Mesenchymal stem cell (in vitro differentiated cells and primary cell): ENCODE results near the gene EIF2D.

ENCODE experiments used
- DNase-seq: peaks from one replicate; pipeline ENCODE4 v3.0.0-alpha.2; 2013
- H2AFZ ChIP-seq: one replicate; pipeline ENCODE4 v1.6.1; 2013; ENCODE audit warnings: low read depth, mild to moderate bottlenecking, control low read depth, inconsistent platforms, low read length, moderate library complexity
- H2AK5ac ChIP-seq: 2 replicates; pipeline ENCODE4 v1.6.1; 2013; ENCODE audit warnings: low read length, moderate library complexity, mild to moderate bottlenecking, inconsistent platforms; ENCODE audit not compliant: severe bottlenecking
- H2BK120ac ChIP-seq: one replicate; pipeline ENCODE4 v1.6.1; 2013; ENCODE audit warnings: low read depth, mild to moderate bottlenecking, inconsistent platforms, low read length, moderate library complexity
- H2BK12ac ChIP-seq, 2 experiments: one replicate each; pipeline ENCODE4 v1.6.1; 2013; ENCODE audit warnings: inconsistent platforms in 2 of 2, low read length in 2 of 2, mild to moderate bottlenecking in 2 of 2, moderate library complexity in 2 of 2, control low read depth in 1 of 2
- H2BK15ac ChIP-seq: one replicate; pipeline ENCODE4 v1.6.1; 2013; ENCODE audit warnings: mild to moderate bottlenecking, low read depth, inconsistent platforms; ENCODE audit not compliant: poor library complexity, severe bottlenecking
- H2BK5ac ChIP-seq: 2 replicates; pipeline ENCODE4 v1.6.1; 2013; ENCODE audit warnings: low read depth, mild to moderate bottlenecking, low read length, control low read depth, inconsistent platforms; ENCODE audit not compliant: poor library complexity, severe bottlenecking
- H3K14ac ChIP-seq, 2 experiments: one replicate each; pipeline ENCODE4 v1.6.1; 2013; ENCODE audit warnings: inconsistent platforms in 2 of 2, low read length in 2 of 2, control low read depth in 1 of 2, mild to moderate bottlenecking in 1 of 2, moderate library complexity in 1 of 2
- H3K18ac ChIP-seq, 2 experiments: one replicate each; pipeline ENCODE4 v1.6.1; 2013; ENCODE audit warnings: inconsistent platforms in 2 of 2, low read length in 2 of 2, control low read depth in 1 of 2, low read depth in 1 of 2, mild to moderate bottlenecking in 1 of 2
- H3K23ac ChIP-seq, 2 experiments: one replicate each; pipeline ENCODE4 v1.6.1; 2013; ENCODE audit warnings: inconsistent platforms in 2 of 2, low read length in 2 of 2, mild to moderate bottlenecking in 2 of 2, moderate library complexity in 2 of 2, control low read depth in 1 of 2
- H3K27ac ChIP-seq: 2 replicates; pipeline ENCODE4 v1.5.1; 2013; ENCODE audit warnings: mild to moderate bottlenecking, moderate library complexity, low read length, control low read depth, inconsistent platforms; ENCODE audit not compliant: poor library complexity, severe bottlenecking
- H3K27me3 ChIP-seq, 2 experiments: 2 replicates each; pipeline versions ENCODE4 v1.6.1 to v1.7.0; 2013; ENCODE audit warnings: low read length in 2 of 2, mild to moderate bottlenecking in 2 of 2, moderate library complexity in 2 of 2, control low read depth in 1 of 2, inconsistent platforms in 1 of 2; ENCODE audit not compliant: control insufficient read depth in 1 of 2, insufficient read depth in 1 of 2
- H3K36me3 ChIP-seq, 2 experiments: 2 replicates each; pipeline versions ENCODE4 v1.6.1 to v1.7.0; 2013; ENCODE audit warnings: low read length in 2 of 2, control low read depth in 1 of 2, inconsistent platforms in 1 of 2, low read depth in 1 of 2, mild to moderate bottlenecking in 1 of 2; ENCODE audit not compliant: insufficient read depth in 2 of 2, control insufficient read depth in 1 of 2
- H3K4ac ChIP-seq, 2 experiments: one replicate each; pipeline ENCODE4 v1.6.1; 2013; ENCODE audit warnings: inconsistent platforms in 2 of 2, low read length in 2 of 2, mild to moderate bottlenecking in 2 of 2, moderate library complexity in 2 of 2, control low read depth in 1 of 2, low read depth in 1 of 2
- H3K4me1 ChIP-seq: 2 replicates; pipeline ENCODE4 v1.6.1; 2013; ENCODE audit warnings: low read depth, low read length, control low read depth; ENCODE audit not compliant: control insufficient read depth, insufficient read depth
- H3K4me2 ChIP-seq: 2 replicates; pipeline ENCODE4 v1.6.1; 2013; ENCODE audit warnings: low read length, mild to moderate bottlenecking, inconsistent platforms; ENCODE audit not compliant: poor library complexity, severe bottlenecking
- H3K4me3 ChIP-seq, 2 experiments: 2 replicates each; pipeline versions ENCODE4 v1.5.1 to v1.7.0; 2013; ENCODE audit warnings: low read length in 2 of 2, mild to moderate bottlenecking in 2 of 2, control low read depth in 1 of 2, low read depth in 1 of 2; ENCODE audit not compliant: insufficient read depth in 1 of 2
- H3K79me1 ChIP-seq: replicated peaks from 2 replicates; pipeline ENCODE4 v1.6.1; 2013; ENCODE audit warnings: mild to moderate bottlenecking, control low read depth, low read length, inconsistent platforms; ENCODE audit not compliant: poor library complexity, severe bottlenecking
- H3K9ac ChIP-seq: 2 replicates; pipeline ENCODE4 v1.7.0; 2013; ENCODE audit warnings: mild to moderate bottlenecking, low read length, moderate library complexity
- H3K9me3 ChIP-seq: 2 replicates; pipeline ENCODE4 v1.7.0; 2013; ENCODE audit warnings: mild to moderate bottlenecking, low read length; ENCODE audit not compliant: control insufficient read depth
- H4K8ac ChIP-seq: one replicate; pipeline ENCODE4 v1.6.1; 2013; ENCODE audit warnings: inconsistent platforms, mild to moderate bottlenecking, low read length, moderate library complexity
- H4K91ac ChIP-seq: one replicate; pipeline ENCODE4 v1.6.1; 2013; ENCODE audit warnings: mild to moderate bottlenecking, low read length, inconsistent platforms
- WGBS: methylation state at CpG from one replicate; pipeline ENCODE4 v1.1.7; 2013; ENCODE audit warnings: mixed read lengths; 5-methylcytosine and 5-hydroxymethylcytosine counted together

The EIF2D gene

DNA sequence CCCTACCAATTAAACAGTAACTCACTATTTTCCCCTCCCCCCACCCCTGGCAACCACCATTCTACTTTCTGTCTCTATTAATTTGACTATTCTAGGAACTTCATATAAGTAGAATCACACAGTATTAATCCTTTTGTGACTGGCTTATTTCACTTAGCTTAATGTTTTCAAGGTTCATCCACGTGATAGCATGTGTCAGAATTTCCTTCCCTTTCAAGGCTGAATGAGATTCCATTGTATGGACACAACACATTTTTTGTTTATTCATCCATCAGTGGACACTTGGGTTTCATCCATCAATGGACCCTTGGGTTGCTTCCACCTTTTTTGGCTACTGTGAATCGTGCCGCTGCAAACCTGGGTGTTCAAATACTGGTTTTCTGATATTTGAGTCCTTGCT is 41.7 kb downstream of the EIF2D start:
- H4K91ac ChIP-seq, result no peak overlapping the region
- no peak overlapping the region for H3K9ac ChIP-seq
- no peak overlapping the region for H3K4me3 ChIP-seq
- no peak overlapping the region for H3K4ac ChIP-seq
- WGBS, result 93% methylated on average over 3 of the region's 3 CpGs
- H3K27ac ChIP-seq, result no peak overlapping the region
- H4K8ac ChIP-seq, result no peak overlapping the region
- H3K23ac ChIP-seq, result no peak overlapping the region
- no peak overlapping the region for H2BK120ac ChIP-seq
- no peaks in the 10 kb centered on the region for H3K4me1 ChIP-seq
- H2BK5ac ChIP-seq, result no peak overlapping the region
- no peaks in the 10 kb centered on the region for H3K79me1 ChIP-seq
- no peak overlapping the region for H3K4me2 ChIP-seq
- H2AK5ac ChIP-seq, result no peak overlapping the region
- no peak for DNase-seq
- H3K36me3 ChIP-seq, result no peaks in the 10 kb centered on the region
- H2AFZ ChIP-seq, result no peak overlapping the region
- peaks cover 0 to 35% of the 10 kb centered on the region in 2 experiments for H3K27me3 ChIP-seq
- no peak overlapping the region for H2BK12ac ChIP-seq
- H3K18ac ChIP-seq, result no peak overlapping the region
- no peaks in the 10 kb centered on the region for H3K9me3 ChIP-seq
- no peak overlapping the region for H3K14ac ChIP-seq
- no peak overlapping the region for H2BK15ac ChIP-seq

DNA sequence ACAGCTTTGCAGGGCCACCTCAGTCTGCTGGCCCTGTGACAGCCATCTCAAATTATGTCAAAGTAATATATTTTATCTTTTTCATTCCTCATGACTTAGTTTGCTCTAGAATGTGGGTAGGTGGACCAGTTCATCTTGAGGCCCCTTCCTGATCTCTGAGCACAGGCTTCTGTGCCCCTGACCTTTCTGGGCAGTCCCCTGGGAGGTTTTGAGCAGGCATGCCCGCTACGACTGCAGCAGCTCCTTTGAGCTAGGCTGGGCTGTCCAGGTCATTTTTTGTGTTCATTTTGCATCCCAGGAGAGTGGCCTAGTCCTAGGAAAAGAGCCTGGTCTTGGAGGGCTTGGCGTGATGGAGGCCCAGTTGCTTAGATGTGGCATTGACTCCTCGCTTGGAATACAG is 42.7 kb downstream of the EIF2D start:
- no peak for DNase-seq
- Histone ChIP-seq H3K18ac (no peak overlapping the region), H3K4me2 (no peak overlapping the region), H2AK5ac (no peak overlapping the region), H2AFZ (no peak overlapping the region), H3K4me3 (no peak overlapping the region), H2BK120ac (no peak overlapping the region), H3K27ac (no peak overlapping the region), H2BK5ac (no peak overlapping the region), H3K4me1 (no peaks in the 10 kb centered on the region), H3K79me1 (no peaks in the 10 kb centered on the region), H2BK12ac (no peak overlapping the region), H3K4ac (no peak overlapping the region), H3K36me3 (no peaks in the 10 kb centered on the region), H3K23ac (no peak overlapping the region), H3K9ac (no peak overlapping the region), H3K9me3 (no peaks in the 10 kb centered on the region), H2BK15ac (no peak overlapping the region), H4K8ac (no peak overlapping the region), H3K14ac (no peak overlapping the region), H4K91ac (no peak overlapping the region), H3K27me3 (peaks cover 0 to 43% of the 10 kb centered on the region in 2 experiments)
- 89% methylated on average over 3 of the region's 4 CpGs for WGBS

DNA sequence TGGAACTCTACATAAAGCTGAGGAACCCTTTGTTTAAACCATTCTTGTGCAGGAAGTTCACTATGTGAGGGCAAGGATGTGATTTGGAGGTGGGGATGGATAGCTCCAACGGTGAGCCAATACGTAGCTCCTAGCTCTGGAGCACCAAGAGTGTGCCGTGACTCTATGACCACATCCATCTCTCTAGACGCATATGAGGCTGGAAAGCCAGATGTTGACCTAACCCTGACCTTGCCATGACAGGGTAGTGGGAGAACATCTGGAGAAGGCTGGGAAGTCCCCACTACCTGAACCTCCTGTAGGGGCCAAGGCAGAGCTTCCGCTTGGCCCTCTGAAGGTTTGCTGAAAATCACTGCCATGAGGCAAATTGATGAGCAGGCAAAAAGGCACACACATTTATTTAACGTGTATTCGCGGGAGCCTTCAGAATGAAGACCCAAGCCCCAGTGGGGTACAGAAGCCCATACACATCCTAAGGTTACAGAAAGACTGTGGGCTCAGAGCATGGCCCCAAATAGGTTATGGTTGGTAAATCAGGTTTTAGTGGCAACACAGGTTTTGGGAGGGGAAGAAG is 43.4 kb downstream of the EIF2D start:
- H2BK15ac ChIP-seq, result no peak overlapping the region
- no peak overlapping the region for H4K8ac ChIP-seq
- no peak overlapping the region for H3K18ac ChIP-seq
- DNase-seq, result no peak
- no peak overlapping the region for H2BK120ac ChIP-seq
- H3K27ac ChIP-seq, result no peak overlapping the region
- H4K91ac ChIP-seq, result no peak overlapping the region
- no peaks in the 10 kb centered on the region for H3K4me1 ChIP-seq
- H2AFZ ChIP-seq, result no peak overlapping the region
- H3K36me3 ChIP-seq, result no peaks in the 10 kb centered on the region
- H3K9me3 ChIP-seq, result no peaks in the 10 kb centered on the region
- no peak overlapping the region for H3K23ac ChIP-seq
- no peak overlapping the region for H2BK5ac ChIP-seq
- no peak overlapping the region for H2AK5ac ChIP-seq
- over 99% methylated on average over 8 of the region's 8 CpGs for WGBS
- no peak overlapping the region for H3K4me3 ChIP-seq
- peaks cover 2 to 39% of the 10 kb centered on the region in 2 experiments for H3K27me3 ChIP-seq
- H3K4me2 ChIP-seq, result no peak overlapping the region
- no peaks in the 10 kb centered on the region for H3K79me1 ChIP-seq
- H2BK12ac ChIP-seq, result no peak overlapping the region
- H3K14ac ChIP-seq, result no peak overlapping the region
- H3K9ac ChIP-seq, result no peak overlapping the region
- H3K4ac ChIP-seq, result no peak overlapping the region

DNA sequence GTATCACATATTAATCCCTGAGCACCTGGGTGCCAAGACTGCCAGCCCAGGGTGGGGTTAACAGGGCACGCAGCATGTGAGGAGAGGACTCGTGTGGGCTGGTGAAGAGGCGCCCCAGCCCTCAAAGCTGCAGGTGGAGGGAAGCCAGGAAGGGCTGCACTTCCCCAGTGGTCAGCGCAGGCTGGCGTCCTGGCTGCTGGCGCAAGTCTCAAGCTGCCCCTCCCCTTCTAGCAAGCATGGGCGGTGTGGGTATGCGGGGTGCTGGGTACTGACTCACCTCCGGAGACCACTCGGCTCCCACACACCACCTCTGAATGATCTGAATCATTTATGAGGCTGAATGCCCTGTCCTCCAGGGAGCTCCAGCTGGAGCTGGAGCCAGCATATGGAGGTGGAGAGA is 44.0 kb downstream of the EIF2D start:
- no peak overlapping the region for H4K8ac ChIP-seq
- no peak overlapping the region for H2AK5ac ChIP-seq
- no peak overlapping the region for H3K14ac ChIP-seq
- no peak overlapping the region for H2BK120ac ChIP-seq
- no peak overlapping the region for H2BK5ac ChIP-seq
- DNase-seq, result no peak
- no peaks in the 10 kb centered on the region for H3K9me3 ChIP-seq
- no peak overlapping the region for H3K4me3 ChIP-seq
- no peak overlapping the region for H3K23ac ChIP-seq
- no peaks in the 10 kb centered on the region for H3K79me1 ChIP-seq
- no peak overlapping the region for H3K9ac ChIP-seq
- H3K36me3 ChIP-seq, result no peaks in the 10 kb centered on the region
- no peak overlapping the region for H3K4ac ChIP-seq
- H3K27me3 ChIP-seq, result peaks cover 3 to 33% of the 10 kb centered on the region in 2 experiments
- no peak overlapping the region for H3K27ac ChIP-seq
- no peak overlapping the region for H2AFZ ChIP-seq
- no peak overlapping the region for H4K91ac ChIP-seq
- H2BK15ac ChIP-seq, result no peak overlapping the region
- no peaks in the 10 kb centered on the region for H3K4me1 ChIP-seq
- 95% methylated on average over 10 of the region's 10 CpGs for WGBS
- H3K4me2 ChIP-seq, result no peak overlapping the region
- H2BK12ac ChIP-seq, result no peak overlapping the region
- no peak overlapping the region for H3K18ac ChIP-seq
